ENCODE results near the gene MITF. TPM values are rescaled to one million over a fixed set of nuclear protein-coding genes. Genes with fewer than 3 reads are reported as not detected.

Gene MITF
- total RNA-seq, 1 donor from 2014 or later: 0.25 TPM

GRCh38 chr3:69710153-69710977 lies 28.9 kb upstream of the MITF start:
- peaks cover 4% of the 10 kb centered on the region for H3K36me3 Mint-ChIP-seq (ENCODE audit: unreplicated experiment)
- no peak overlapping the region for H3K4me3 Mint-ChIP-seq (ENCODE audit: unreplicated experiment)
- H3K27me3 Mint-ChIP-seq (ENCODE audit: unreplicated experiment): no peaks in the 10 kb centered on the region
- no peak for DNase-seq
- no peaks in the 10 kb centered on the region for H3K9me3 Mint-ChIP-seq (ENCODE audit: unreplicated experiment)
- H3K4me1 Mint-ChIP-seq (ENCODE audit: low read depth, unreplicated experiment): no peaks in the 10 kb centered on the region
- no peak overlapping the region for H3K27ac Mint-ChIP-seq (ENCODE audit: unreplicated experiment)
- TF ChIP-seq CTCF (IDR thresholded peaks at IDR 0.05; ENCODE audit: partially characterized antibody, unreplicated experiment): no peak

DNA sequence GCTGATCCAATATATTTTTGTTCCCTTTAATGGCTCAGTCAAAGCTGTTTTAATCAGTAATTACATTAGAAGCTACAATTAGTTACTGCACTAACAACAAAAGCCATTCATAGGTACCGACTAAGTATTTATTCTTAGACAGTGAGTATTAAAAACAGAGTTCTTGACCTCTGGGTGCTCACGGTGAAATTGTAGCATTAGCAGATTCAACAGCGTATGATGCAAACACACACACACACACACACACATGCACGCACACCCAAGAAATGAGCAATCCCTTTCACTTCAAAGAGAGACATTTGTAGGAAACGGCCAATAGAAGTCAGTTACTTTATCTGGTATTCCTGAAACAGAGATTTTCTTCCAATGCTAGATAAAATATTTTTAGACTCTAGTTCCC lies 27.0 kb upstream of the MITF start:
- H3K9me3 Mint-ChIP-seq (ENCODE audit: unreplicated experiment): no peaks in the 10 kb centered on the region
- H3K4me3 Mint-ChIP-seq (ENCODE audit: unreplicated experiment): no peak overlapping the region
- H3K36me3 Mint-ChIP-seq (ENCODE audit: unreplicated experiment): peaks cover 4% of the 10 kb centered on the region
- H3K4me1 Mint-ChIP-seq (ENCODE audit: low read depth, unreplicated experiment): no peaks in the 10 kb centered on the region
- no peak for DNase-seq
- no peak for TF ChIP-seq CTCF (IDR thresholded peaks at IDR 0.05; ENCODE audit: partially characterized antibody, unreplicated experiment)
- H3K27me3 Mint-ChIP-seq (ENCODE audit: unreplicated experiment): peaks cover 1% of the 10 kb centered on the region
- H3K27ac Mint-ChIP-seq (ENCODE audit: unreplicated experiment): no peak overlapping the region

- Mint-ChIP-seq H3K9me3 (ENCODE audit: unreplicated experiment) (no peaks in the 10 kb centered on the region), H3K4me1 (ENCODE audit: low read depth, unreplicated experiment) (no peaks in the 10 kb centered on the region), H3K36me3 (ENCODE audit: unreplicated experiment) (peaks cover 4% of the 10 kb centered on the region), H3K27ac (ENCODE audit: unreplicated experiment) (no peak overlapping the region), H3K4me3 (ENCODE audit: unreplicated experiment) (no peak overlapping the region), H3K27me3 (ENCODE audit: unreplicated experiment) (peaks cover 1% of the 10 kb centered on the region)
- no peak for DNase-seq
- TF ChIP-seq CTCF (IDR thresholded peaks at IDR 0.05; ENCODE audit: partially characterized antibody, unreplicated experiment): no peak
Observed at GRCh38 chr3:69712933-69713332, 26.3 kb upstream of the MITF start.

- Mint-ChIP-seq H3K4me1 (ENCODE audit: low read depth, unreplicated experiment) (no peaks in the 10 kb centered on the region), H3K27ac (ENCODE audit: unreplicated experiment) (no peak overlapping the region), H3K9me3 (ENCODE audit: unreplicated experiment) (no peaks in the 10 kb centered on the region), H3K4me3 (ENCODE audit: unreplicated experiment) (no peak overlapping the region), H3K27me3 (ENCODE audit: unreplicated experiment) (peaks cover 1% of the 10 kb centered on the region), H3K36me3 (ENCODE audit: unreplicated experiment) (peaks cover 4% of the 10 kb centered on the region)
- no peak for TF ChIP-seq CTCF (IDR thresholded peaks at IDR 0.05; ENCODE audit: partially characterized antibody, unreplicated experiment)
- no peak for DNase-seq
Observed at GRCh38 chr3:69715204-69715603, 24.1 kb upstream of the MITF start.

DNA sequence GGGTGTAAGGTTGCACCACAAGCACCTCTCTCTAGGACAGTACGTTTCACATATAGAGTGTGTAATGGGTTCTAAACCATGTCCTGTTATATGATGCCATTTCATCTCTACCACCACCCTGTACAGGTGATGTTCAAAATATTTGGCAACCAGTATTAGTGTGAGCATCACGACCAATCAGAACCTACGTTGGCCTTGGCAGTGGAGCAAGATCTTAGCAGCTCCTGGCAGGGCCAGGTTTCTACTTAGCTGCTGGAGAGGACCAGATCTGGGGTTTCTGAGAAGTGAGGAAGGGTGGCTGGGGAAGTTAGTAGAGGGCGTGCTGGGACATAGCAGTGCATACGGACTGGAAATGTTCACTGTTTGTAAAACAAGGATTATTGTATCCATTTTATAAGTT lies 23.1 kb upstream of the MITF start:
- no peak overlapping the region for H3K4me3 Mint-ChIP-seq (ENCODE audit: unreplicated experiment)
- DNase-seq: no peak
- no peaks in the 10 kb centered on the region for H3K4me1 Mint-ChIP-seq (ENCODE audit: low read depth, unreplicated experiment)
- no peaks in the 10 kb centered on the region for H3K36me3 Mint-ChIP-seq (ENCODE audit: unreplicated experiment)
- H3K27me3 Mint-ChIP-seq (ENCODE audit: unreplicated experiment): peaks cover 1% of the 10 kb centered on the region
- H3K9me3 Mint-ChIP-seq (ENCODE audit: unreplicated experiment): no peaks in the 10 kb centered on the region
- no peak overlapping the region for H3K27ac Mint-ChIP-seq (ENCODE audit: unreplicated experiment)
- TF ChIP-seq CTCF (IDR thresholded peaks at IDR 0.05; ENCODE audit: partially characterized antibody, unreplicated experiment): no peak
